Measurements from ENCODE around the gene FHIT. TPM values are rescaled to one million over a fixed set of nuclear protein-coding genes. Genes with fewer than 3 reads are reported as not detected.

The FHIT gene
- total and polyA plus RNA-seq, 10 of the 15 experiments (the other 5 are each of a cell fraction or from before 2014, with no cell fraction given), result 4.2 to 14.9 (median 9.4) TPM

GRCh38 chr3:60770532-60770931 lies 480.7 kb downstream of the FHIT start:
- Histone ChIP-seq H3K9ac (ENCODE audit: control insufficient read depth, insufficient read depth, low read length) (no peak overlapping the region), H3K4me1 (ENCODE audit: control insufficient read depth, insufficient read depth, low read length) (no peaks in the 10 kb centered on the region), H3K27ac (ENCODE audit: control insufficient read depth, insufficient read depth) (no peak overlapping the region), H2AFZ (ENCODE audit: control insufficient read depth, low read depth, low read length) (no peak overlapping the region), H3K27me3 (replicated peaks in 1 of 2; ENCODE audit: control insufficient read depth in 2 of 2, insufficient read depth in 2 of 2, low read length in 1 of 2) (no peaks in the 10 kb centered on the region), H3K9me3 (replicated peaks; ENCODE audit: control insufficient read depth, insufficient read depth, low read length) (no peaks in the 10 kb centered on the region), H4K20me1 (ENCODE audit: control insufficient read depth, insufficient read depth) (no peaks in the 10 kb centered on the region), H3K79me2 (ENCODE audit: control insufficient read depth, insufficient read depth, low read length) (no peaks in the 10 kb centered on the region), H3K36me3 (ENCODE audit: control insufficient read depth in 2 of 2, insufficient read depth in 2 of 2, low read length in 1 of 2) (no peaks in the 10 kb centered on the region), H3K4me3 (no peak overlapping the region), H3K4me2 (ENCODE audit: control insufficient read depth, insufficient read depth) (no peak overlapping the region)
- FAIRE-seq (no peak), ATAC-seq (no peak), DNase-seq (ENCODE audit: low read depth, low spot score) (no peak)
- RAD21 ChIA-PET (ENCODE audit: unreplicated experiment), result no interaction called here
- no TSS peak for BruUV-seq (replicated peaks)
- 0% methylated on average over 1 of the region's 1 CpG for WGBS (ENCODE audit: insufficient coverage, insufficient replicate concordance, low lambda C conversion rate, missing lambda C conversion rate)
- intact Hi-C loops (cut with micrococcal nuclease; ENCODE audit: unreplicated experiment) (no loop called here), in situ Hi-C loops (cut with MboI) (no loop called here)
- SMC1A ChIA-PET (ENCODE audit: uncharacterized antibody, unreplicated experiment), result no interaction called here
- POLR2A ChIA-PET, result no interaction called here
- CTCF ChIA-PET, result no interaction called here
- TF ChIP-seq CHD4 (IDR thresholded peaks at IDR 0.05), result no peak
- no peak for TF ChIP-seq JUND (IDR thresholded peaks at IDR 0.05; ENCODE audit: low read depth, low read length)
- no peak for TF ChIP-seq NFYB (IDR thresholded peaks at IDR 0.05; ENCODE audit: insufficient read depth, low read depth, low read length)
- no peak for TF ChIP-seq WRNIP1 (IDR thresholded peaks at IDR 0.05; ENCODE audit: borderline replicate concordance, low read depth, low read length)
- no peak for TF ChIP-seq ZBTB40 (IDR thresholded peaks at IDR 0.05; ENCODE audit: borderline replicate concordance)
- no peak for TF ChIP-seq LARP7 (IDR thresholded peaks at IDR 0.05)
- TF ChIP-seq USF1 (IDR thresholded peaks at IDR 0.05; ENCODE audit: borderline replicate concordance, extremely low read length, insufficient read depth, low read depth, low read length), result no peak
- no peak for TF ChIP-seq SKIL (IDR thresholded peaks at IDR 0.05; ENCODE audit: low read depth, poor library complexity, severe bottlenecking)
- TF ChIP-seq ESRRA (IDR thresholded peaks at IDR 0.05; ENCODE audit: low read length), result no peak
